ENCODE results near the gene MOXD1.
"Not testable (repeated sequence)": the region's sequence is repeated elsewhere in the genome, so short reads cannot be mapped to it uniquely, and the experiment has no call there.

MOXD1 gene

GRCh38 chr6:132320007-132320406 lies 81.3 kb downstream of the MOXD1 start:
- H3K4me3 ChIP-seq (ENCODE audit: low read depth in 1 of 2, low read length in 2 of 2) = no peak overlapping the region
- H3K9ac ChIP-seq (ENCODE audit: low read depth in 1 of 2, low read length in 2 of 2) = no peak overlapping the region
- H3K27ac ChIP-seq (ENCODE audit: low read depth, low read length) = no peak overlapping the region
- no peaks in the 10 kb centered on the region for H3K27me3 ChIP-seq (ENCODE audit: control insufficient read depth in 1 of 2, insufficient read depth in 2 of 2, low read length in 2 of 2)
- no peaks in the 10 kb centered on the region for H3K4me1 ChIP-seq (ENCODE audit: control insufficient read depth in 1 of 2, insufficient read depth in 2 of 2, low read length in 2 of 2)
- H3K36me3 ChIP-seq (ENCODE audit: control insufficient read depth in 1 of 2, insufficient read depth in 2 of 2, low read length in 2 of 2) = no peaks in the 10 kb centered on the region
- peaks cover 8% of the 10 kb centered on the region in 2 donors for H3K9me3 ChIP-seq (ENCODE audit: control insufficient read depth in 1 of 2, low read length in 2 of 2)

- Histone ChIP-seq H3K27ac (ENCODE audit: low read depth, low read length) (no peak overlapping the region), H3K4me3 (ENCODE audit: low read depth in 1 of 2, low read length in 2 of 2) (no peak overlapping the region), H3K27me3 (ENCODE audit: control insufficient read depth in 1 of 2, insufficient read depth in 2 of 2, low read length in 2 of 2) (no peaks in the 10 kb centered on the region), H3K9me3 (ENCODE audit: control insufficient read depth in 1 of 2, low read length in 2 of 2) (peaks cover 8% of the 10 kb centered on the region in 2 donors), H3K4me1 (ENCODE audit: control insufficient read depth in 1 of 2, insufficient read depth in 2 of 2, low read length in 2 of 2) (no peaks in the 10 kb centered on the region), H3K36me3 (ENCODE audit: control insufficient read depth in 1 of 2, insufficient read depth in 2 of 2, low read length in 2 of 2) (no peaks in the 10 kb centered on the region), H3K9ac (ENCODE audit: low read depth in 1 of 2, low read length in 2 of 2) (no peak overlapping the region)
Observed at GRCh38 chr6:132316970-132317369, 84.3 kb downstream of the MOXD1 start.

- no peaks in the 10 kb centered on the region for H3K36me3 ChIP-seq (ENCODE audit: control insufficient read depth in 1 of 2, insufficient read depth in 2 of 2, low read length in 2 of 2)
- H3K27ac ChIP-seq (ENCODE audit: low read depth, low read length) = no peak overlapping the region
- no peaks in the 10 kb centered on the region for H3K4me1 ChIP-seq (ENCODE audit: control insufficient read depth in 1 of 2, insufficient read depth in 2 of 2, low read length in 2 of 2)
- no peaks in the 10 kb centered on the region for H3K27me3 ChIP-seq (ENCODE audit: control insufficient read depth in 1 of 2, insufficient read depth in 2 of 2, low read length in 2 of 2)
- H3K4me3 ChIP-seq (ENCODE audit: low read depth in 1 of 2, low read length in 2 of 2) = no peak overlapping the region
- H3K9ac ChIP-seq (ENCODE audit: low read depth in 1 of 2, low read length in 2 of 2) = no peak overlapping the region
- peaks cover 9 to 11% of the 10 kb centered on the region in 2 donors for H3K9me3 ChIP-seq (ENCODE audit: control insufficient read depth in 1 of 2, low read length in 2 of 2)
Observed at GRCh38 chr6:132314432-132314831, 86.8 kb downstream of the MOXD1 start.

- H3K4me3 ChIP-seq (ENCODE audit: low read depth in 1 of 2, low read length in 2 of 2) = no peak overlapping the region
- no peaks in the 10 kb centered on the region for H3K36me3 ChIP-seq (ENCODE audit: control insufficient read depth in 1 of 2, insufficient read depth in 2 of 2, low read length in 2 of 2)
- H3K27ac ChIP-seq (ENCODE audit: low read depth, low read length) = no peak overlapping the region
- H3K9ac ChIP-seq (ENCODE audit: low read depth in 1 of 2, low read length in 2 of 2) = no peak overlapping the region
- peaks cover 2 to 3% of the 10 kb centered on the region in 2 donors for H3K9me3 ChIP-seq (ENCODE audit: control insufficient read depth in 1 of 2, low read length in 2 of 2)
- H3K27me3 ChIP-seq (ENCODE audit: control insufficient read depth in 1 of 2, insufficient read depth in 2 of 2, low read length in 2 of 2) = no peaks in the 10 kb centered on the region
- H3K4me1 ChIP-seq (ENCODE audit: control insufficient read depth in 1 of 2, insufficient read depth in 2 of 2, low read length in 2 of 2) = no peaks in the 10 kb centered on the region
Observed at GRCh38 chr6:132310921-132311320, 90.4 kb downstream of the MOXD1 start.

- H3K36me3 ChIP-seq (ENCODE audit: control insufficient read depth in 1 of 2, insufficient read depth in 2 of 2, low read length in 2 of 2); H3K4me1 ChIP-seq (ENCODE audit: control insufficient read depth in 1 of 2, insufficient read depth in 2 of 2, low read length in 2 of 2); H3K4me3 ChIP-seq (ENCODE audit: low read depth in 1 of 2, low read length in 2 of 2); H3K9me3 ChIP-seq (ENCODE audit: control insufficient read depth in 1 of 2, low read length in 2 of 2); H3K27me3 ChIP-seq (ENCODE audit: control insufficient read depth in 1 of 2, insufficient read depth in 2 of 2, low read length in 2 of 2); H3K27ac ChIP-seq (ENCODE audit: low read depth, low read length); H3K9ac ChIP-seq (ENCODE audit: low read depth in 1 of 2, low read length in 2 of 2): not testable (repeated sequence)
Observed at GRCh38 chr6:132310151-132310550, 91.1 kb downstream of the MOXD1 start.

GRCh38 chr6:132304891-132305305 lies 96.4 kb downstream of the MOXD1 start:
- Histone ChIP-seq H3K27me3 (ENCODE audit: control insufficient read depth in 1 of 2, insufficient read depth in 2 of 2, low read length in 2 of 2) (no peaks in the 10 kb centered on the region), H3K4me1 (ENCODE audit: control insufficient read depth in 1 of 2, insufficient read depth in 2 of 2, low read length in 2 of 2) (no peaks in the 10 kb centered on the region), H3K4me3 (ENCODE audit: low read depth in 1 of 2, low read length in 2 of 2) (no peak overlapping the region), H3K36me3 (ENCODE audit: control insufficient read depth in 1 of 2, insufficient read depth in 2 of 2, low read length in 2 of 2) (no peaks in the 10 kb centered on the region), H3K9ac (ENCODE audit: low read depth in 1 of 2, low read length in 2 of 2) (no peak overlapping the region), H3K9me3 (ENCODE audit: control insufficient read depth in 1 of 2, low read length in 2 of 2) (no peaks in the 10 kb centered on the region), H3K27ac (ENCODE audit: low read depth, low read length) (no peak overlapping the region)

GRCh38 chr6:132300323-132300949 lies 100.8 kb downstream of the MOXD1 start:
- Histone ChIP-seq H3K4me1 (ENCODE audit: control insufficient read depth in 1 of 2, insufficient read depth in 2 of 2, low read length in 2 of 2) (no peaks in the 10 kb centered on the region), H3K9me3 (ENCODE audit: control insufficient read depth in 1 of 2, low read length in 2 of 2) (no peaks in the 10 kb centered on the region), H3K9ac (ENCODE audit: low read depth in 1 of 2, low read length in 2 of 2) (no peak overlapping the region), H3K27ac (ENCODE audit: low read depth, low read length) (no peak overlapping the region), H3K4me3 (ENCODE audit: low read depth in 1 of 2, low read length in 2 of 2) (no peak overlapping the region), H3K36me3 (ENCODE audit: control insufficient read depth in 1 of 2, insufficient read depth in 2 of 2, low read length in 2 of 2) (no peaks in the 10 kb centered on the region), H3K27me3 (ENCODE audit: control insufficient read depth in 1 of 2, insufficient read depth in 2 of 2, low read length in 2 of 2) (no peaks in the 10 kb centered on the region)

- Histone ChIP-seq H3K4me1 (ENCODE audit: control insufficient read depth in 1 of 2, insufficient read depth in 2 of 2, low read length in 2 of 2) (no peaks in the 10 kb centered on the region), H3K9ac (ENCODE audit: low read depth in 1 of 2, low read length in 2 of 2) (no peak overlapping the region), H3K27ac (ENCODE audit: low read depth, low read length) (no peak overlapping the region), H3K4me3 (ENCODE audit: low read depth in 1 of 2, low read length in 2 of 2) (no peak overlapping the region), H3K9me3 (ENCODE audit: control insufficient read depth in 1 of 2, low read length in 2 of 2) (no peaks in the 10 kb centered on the region), H3K27me3 (ENCODE audit: control insufficient read depth in 1 of 2, insufficient read depth in 2 of 2, low read length in 2 of 2) (peaks cover 0 to 2% of the 10 kb centered on the region in 2 donors), H3K36me3 (ENCODE audit: control insufficient read depth in 1 of 2, insufficient read depth in 2 of 2, low read length in 2 of 2) (no peaks in the 10 kb centered on the region)
Observed at GRCh38 chr6:132298344-132298949, 102.8 kb downstream of the MOXD1 start.

- H3K9ac ChIP-seq (ENCODE audit: low read depth in 1 of 2, low read length in 2 of 2) = no peak overlapping the region
- peaks cover 0 to 6% of the 10 kb centered on the region in 2 donors for H3K4me1 ChIP-seq (ENCODE audit: control insufficient read depth in 1 of 2, insufficient read depth in 2 of 2, low read length in 2 of 2)
- no peaks in the 10 kb centered on the region for H3K9me3 ChIP-seq (ENCODE audit: control insufficient read depth in 1 of 2, low read length in 2 of 2)
- H3K27me3 ChIP-seq (ENCODE audit: control insufficient read depth in 1 of 2, insufficient read depth in 2 of 2, low read length in 2 of 2) = peaks cover 0 to 3% of the 10 kb centered on the region in 2 donors
- no peak overlapping the region for H3K4me3 ChIP-seq (ENCODE audit: low read depth in 1 of 2, low read length in 2 of 2)
- no peak overlapping the region for H3K27ac ChIP-seq (ENCODE audit: low read depth, low read length)
- no peaks in the 10 kb centered on the region for H3K36me3 ChIP-seq (ENCODE audit: control insufficient read depth in 1 of 2, insufficient read depth in 2 of 2, low read length in 2 of 2)
Observed at GRCh38 chr6:132289756-132290155, 111.5 kb downstream of the MOXD1 start.

- no peaks in the 10 kb centered on the region for H3K9me3 ChIP-seq (ENCODE audit: control insufficient read depth in 1 of 2, low read length in 2 of 2)
- H3K27me3 ChIP-seq (ENCODE audit: control insufficient read depth in 1 of 2, insufficient read depth in 2 of 2, low read length in 2 of 2) = no peaks in the 10 kb centered on the region
- H3K4me1 ChIP-seq (ENCODE audit: control insufficient read depth in 1 of 2, insufficient read depth in 2 of 2, low read length in 2 of 2) = peaks cover 0 to 6% of the 10 kb centered on the region in 2 donors
- no peak overlapping the region for H3K27ac ChIP-seq (ENCODE audit: low read depth, low read length)
- no peaks in the 10 kb centered on the region for H3K36me3 ChIP-seq (ENCODE audit: control insufficient read depth in 1 of 2, insufficient read depth in 2 of 2, low read length in 2 of 2)
- no peak overlapping the region for H3K4me3 ChIP-seq (ENCODE audit: low read depth in 1 of 2, low read length in 2 of 2)
- no peak overlapping the region for H3K9ac ChIP-seq (ENCODE audit: low read depth in 1 of 2, low read length in 2 of 2)
Observed at GRCh38 chr6:132287101-132287500, 114.2 kb downstream of the MOXD1 start.

Data from duodenal mucosa (tissue), 2 donors.